Tibial artery (tissue), 4 donors: ENCODE measurements around the gene TASP1.
A peak's percentile ranks its signal among the peaks of the same experiment; 100 is the strongest.
"Not testable (repeated sequence)": the region's sequence is repeated elsewhere in the genome, so short reads cannot be mapped to it uniquely, and the experiment has no call there.

Source experiments
- DNase-seq, 2 donors: peaks; one replicate each; pipeline ENCODE4 v3.0.0-alpha.2; 2019
- H3K27ac ChIP-seq, 2 donors: fragments of 200-600 bp; sonication (generic) in 1 of 2; 1 replicate in 1 of 2; 2 replicates in 1 of 2; pipeline ENCODE4 v1.5.1; 2018 to 2019; ENCODE audit warnings: mild to moderate bottlenecking in 1 of 2
- H3K27me3 ChIP-seq, 2 donors: fragments of 200-600 bp; sonication (generic) in 1 of 2; one replicate each; pipeline versions ENCODE4 v1.5.1 to v1.6.0; 2016 to 2019
- H3K36me3 ChIP-seq, 3 donors: fragments of 200-600 bp; sonication (generic) in 2 of 3; one replicate each; pipeline ENCODE4 v1.5.1; 2016 to 2019; ENCODE audit warnings: mild to moderate bottlenecking in 2 of 3
- H3K4me1 ChIP-seq, 4 donors: fragments of 200-600 bp; sonication (generic) in 2 of 4; 1 replicate in 3 of 4; 2 replicates in 1 of 4; pipeline ENCODE4 v1.5.1; 2016 to 2019
- H3K4me3 ChIP-seq, 2 donors: fragments of 200-600 bp; sonication (generic) in 1 of 2; 1 replicate in 1 of 2; 2 replicates in 1 of 2; pipeline ENCODE4 v1.5.1; 2018 to 2019; ENCODE audit warnings: mild to moderate bottlenecking in 2 of 2
- H3K9me3 ChIP-seq, 3 donors: fragments of 200-600 bp; sonication (generic) in 1 of 3; one replicate each; pipeline ENCODE4 v1.5.1; 2016 to 2019
- CTCF ChIP-seq, 2 experiments: fragments of 200-600 bp in 1 of 2; fragments of 450-650 bp in 1 of 2; IDR thresholded peaks; one replicate each; pipeline ENCODE4 v1.5.1; 2017 to 2019; ENCODE audit warnings: antibody characterized with exemption in 2 of 2, mild to moderate bottlenecking in 1 of 2, moderate library complexity in 1 of 2
- intact Hi-C: fragments of 100-400 bp; cut with DNase I; formaldehyde crosslinking; loops from one replicate; pipeline ENCODE4 v1.15.0; 2023; ENCODE audit warnings: low total_unique reads

Gene TASP1

GRCh38 chr20:13625304-13625979 is 13.3 kb downstream of the TASP1 start:
- Histone ChIP-seq H3K27ac (peak overlapping the region; percentile 33 to 64), H3K9me3 (no peaks in the 10 kb centered on the region), H3K27me3 (no peaks in the 10 kb centered on the region), H3K4me3 (no peak overlapping the region), H3K4me1 (peaks cover 0 to 35% (median 6%) of the 10 kb centered on the region in 4 donors), H3K36me3 (peaks cover 9 to 32% (median 32%) of the 10 kb centered on the region in 3 donors)
- no peak for TF ChIP-seq CTCF (IDR thresholded peaks at IDR 0.05)
- DNase-seq: no peak
- intact Hi-C loops: no loop called here

GRCh38 chr20:13619415-13619814 is 19.3 kb downstream of the TASP1 start:
- H3K36me3 ChIP-seq, H3K27me3 ChIP-seq, H3K9me3 ChIP-seq, DNase-seq, H3K4me3 ChIP-seq: not testable (repeated sequence)
- intact Hi-C loops: loop anchor here (10.0 kb wide), 1 partner anchor 55 kb away; no protein-coding TSS in a partner anchor
- H3K27ac ChIP-seq: peak overlapping the region; percentile 38 to 66
- peaks cover 0 to 53% (median 14%) of the 10 kb centered on the region in 4 donors for H3K4me1 ChIP-seq

GRCh38 chr20:13618456-13618855 is 20.3 kb downstream of the TASP1 start:
- intact Hi-C loops: loop anchor here (10.0 kb wide), 1 partner anchor 54 kb away; no protein-coding TSS in a partner anchor
- not testable (repeated sequence) for H3K27me3 ChIP-seq, H3K9me3 ChIP-seq, DNase-seq, H3K4me3 ChIP-seq, H3K36me3 ChIP-seq
- Histone ChIP-seq H3K27ac (peak overlapping the region; percentile 38 to 66), H3K4me1 (peaks cover 0 to 60% (median 20%) of the 10 kb centered on the region in 4 donors)

GRCh38 chr20:13617585-13617984 is 21.1 kb downstream of the TASP1 start:
- intact Hi-C loops: loop anchor here (10.0 kb wide), 1 partner anchor 53 kb away; no protein-coding TSS in a partner anchor
- H3K9me3 ChIP-seq, DNase-seq, H3K36me3 ChIP-seq, H3K27me3 ChIP-seq, H3K4me3 ChIP-seq: not testable (repeated sequence)
- peak overlapping the region; percentile 38 to 66 for H3K27ac ChIP-seq
- H3K4me1 ChIP-seq: peaks cover 0 to 69% (median 22%) of the 10 kb centered on the region in 4 donors

- intact Hi-C loops: loop anchor here (10.0 kb wide), 1 partner anchor 52 kb away; no protein-coding TSS in a partner anchor
- peak overlapping the region; percentile 66 to 69 for H3K27ac ChIP-seq
- H3K36me3 ChIP-seq, DNase-seq, H3K27me3 ChIP-seq, H3K9me3 ChIP-seq, H3K4me3 ChIP-seq: not testable (repeated sequence)
- peaks cover 0 to 70% (median 22%) of the 10 kb centered on the region in 4 donors for H3K4me1 ChIP-seq
Measured at GRCh38 chr20:13616713-13617112, 22.0 kb downstream of the TASP1 start.

GRCh38 chr20:13613917-13614316 is 24.8 kb downstream of the TASP1 start:
- H3K36me3 ChIP-seq: peaks cover 0 to 4% (median 0%) of the 10 kb centered on the region in 3 donors
- no peak overlapping the region for H3K4me3 ChIP-seq
- intact Hi-C loops: loop anchor here (10.0 kb wide), 1 partner anchor 49 kb away; no protein-coding TSS in a partner anchor
- H3K27ac ChIP-seq: peak overlapping the region; percentile 66 to 69
- no peak for TF ChIP-seq CTCF (IDR thresholded peaks at IDR 0.05)
- H3K27me3 ChIP-seq: no peaks in the 10 kb centered on the region
- no peaks in the 10 kb centered on the region for H3K9me3 ChIP-seq
- H3K4me1 ChIP-seq: peaks cover 0 to 66% (median 20%) of the 10 kb centered on the region in 4 donors
- DNase-seq: no peak

GRCh38 chr20:13611611-13612125 is 27.1 kb downstream of the TASP1 start:
- intact Hi-C loops: loop anchor here (10.0 kb wide), 1 partner anchor 47 kb away; no protein-coding TSS in a partner anchor
- H3K36me3 ChIP-seq: peaks cover 0 to 8% (median 0%) of the 10 kb centered on the region in 3 donors
- H3K9me3 ChIP-seq: no peaks in the 10 kb centered on the region
- H3K27me3 ChIP-seq: no peaks in the 10 kb centered on the region
- no peak for DNase-seq
- H3K27ac ChIP-seq: no peak overlapping the region
- H3K4me1 ChIP-seq: peaks cover 0 to 48% (median 12%) of the 10 kb centered on the region in 4 donors
- H3K4me3 ChIP-seq: no peak overlapping the region
- no peak for TF ChIP-seq CTCF (IDR thresholded peaks at IDR 0.05)
